ENCODE measurements around the gene PDXK. TPM values are rescaled to one million over a fixed set of nuclear protein-coding genes. Genes with fewer than 3 reads are reported as not detected.
"Not testable (repeated sequence)": the region's sequence is repeated elsewhere in the genome, so short reads cannot be mapped to it uniquely, and the experiment has no call there.

The PDXK gene
- total RNA-seq, 1 donor from 2014 or later = 12.5 TPM

DNA sequence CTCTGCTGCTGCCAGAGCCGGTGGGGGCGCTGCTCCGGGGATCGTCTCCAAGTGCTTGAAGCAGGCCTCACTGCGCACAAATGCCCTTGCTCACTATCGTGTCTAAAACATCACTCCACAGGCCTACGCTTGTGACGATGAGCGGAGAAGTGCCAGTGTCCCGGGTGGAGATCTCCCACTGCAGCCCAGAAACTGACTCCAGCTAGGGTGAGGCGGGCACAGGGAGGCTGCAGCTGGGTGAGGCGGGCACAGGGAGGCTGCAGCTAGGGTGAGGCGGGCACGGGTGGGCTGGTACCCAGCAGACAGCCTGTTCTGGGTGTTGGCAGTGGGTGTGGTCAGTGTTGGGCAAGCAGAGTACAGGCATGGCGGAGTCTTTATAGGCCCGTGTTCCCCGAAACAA lies 22.7 kb upstream of the PDXK start:
- H3K9me3 ChIP-seq (ENCODE audit: control insufficient read depth in 3 of 3, low read length in 3 of 3) = no peaks in the 10 kb centered on the region
- H3K9ac ChIP-seq (ENCODE audit: low read depth in 1 of 3, low read length in 3 of 3) = no peak overlapping the region
- no peak overlapping the region for H3K4me3 ChIP-seq (ENCODE audit: low read length in 3 of 3)
- H3K27me3 ChIP-seq (ENCODE audit: control insufficient read depth in 3 of 3, insufficient read depth in 3 of 3, low read length in 3 of 3) = no peaks in the 10 kb centered on the region
- H3K27ac ChIP-seq (ENCODE audit: low read depth, low read length) = no peak overlapping the region
- peaks cover 24 to 40% (median 28%) of the 10 kb centered on the region in 3 donors for H3K36me3 ChIP-seq (ENCODE audit: control insufficient read depth in 3 of 3, insufficient read depth in 3 of 3, low read length in 3 of 3)
- H3K4me1 ChIP-seq (ENCODE audit: control insufficient read depth in 3 of 3, insufficient read depth in 3 of 3, low read length in 3 of 3) = no peaks in the 10 kb centered on the region

- Histone ChIP-seq H3K36me3 (ENCODE audit: control insufficient read depth in 3 of 3, insufficient read depth in 3 of 3, low read length in 3 of 3) (peaks cover 15 to 26% (median 20%) of the 10 kb centered on the region in 3 donors), H3K9me3 (ENCODE audit: control insufficient read depth in 3 of 3, low read length in 3 of 3) (no peaks in the 10 kb centered on the region), H3K27ac (ENCODE audit: low read depth, low read length) (no peak overlapping the region), H3K4me3 (ENCODE audit: low read length in 3 of 3) (no peak overlapping the region), H3K4me1 (ENCODE audit: control insufficient read depth in 3 of 3, insufficient read depth in 3 of 3, low read length in 3 of 3) (peaks cover 1 to 7% (median 5%) of the 10 kb centered on the region in 3 donors), H3K9ac (ENCODE audit: low read depth in 1 of 3, low read length in 3 of 3) (no peak overlapping the region), H3K27me3 (ENCODE audit: control insufficient read depth in 3 of 3, insufficient read depth in 3 of 3, low read length in 3 of 3) (no peaks in the 10 kb centered on the region)
Measured at GRCh38 chr21:43697758-43698643, 20.9 kb upstream of the PDXK start.

DNA sequence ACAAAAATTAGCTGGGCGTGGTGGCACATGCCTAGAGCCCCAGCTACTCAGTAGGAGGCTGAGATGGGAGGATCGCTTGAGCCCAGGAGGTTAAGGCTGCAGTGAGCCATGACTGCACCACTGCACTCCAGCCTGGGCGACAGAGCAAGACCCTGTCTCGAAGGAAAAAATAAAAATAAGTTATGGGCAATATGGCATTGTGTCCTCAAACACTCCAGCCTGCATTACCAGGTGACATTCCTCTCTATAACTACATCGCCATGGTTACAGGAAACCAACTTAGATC lies 19.5 kb upstream of the PDXK start:
- H3K4me3 ChIP-seq (ENCODE audit: low read length in 3 of 3); H3K27me3 ChIP-seq (ENCODE audit: control insufficient read depth in 3 of 3, insufficient read depth in 3 of 3, low read length in 3 of 3); H3K9me3 ChIP-seq (ENCODE audit: control insufficient read depth in 3 of 3, low read length in 3 of 3); H3K9ac ChIP-seq (ENCODE audit: low read depth in 1 of 3, low read length in 3 of 3); H3K27ac ChIP-seq (ENCODE audit: low read depth, low read length): not testable (repeated sequence)
- peaks cover 3 to 14% (median 10%) of the 10 kb centered on the region in 3 donors for H3K36me3 ChIP-seq (ENCODE audit: control insufficient read depth in 3 of 3, insufficient read depth in 3 of 3, low read length in 3 of 3)
- H3K4me1 ChIP-seq (ENCODE audit: control insufficient read depth in 3 of 3, insufficient read depth in 3 of 3, low read length in 3 of 3) = peaks cover 6 to 15% (median 12%) of the 10 kb centered on the region in 3 donors

- H3K9me3 ChIP-seq (ENCODE audit: control insufficient read depth in 3 of 3, low read length in 3 of 3) = no peaks in the 10 kb centered on the region
Measured at GRCh38 chr21:43699933-43700599, 18.9 kb upstream of the PDXK start.

DNA sequence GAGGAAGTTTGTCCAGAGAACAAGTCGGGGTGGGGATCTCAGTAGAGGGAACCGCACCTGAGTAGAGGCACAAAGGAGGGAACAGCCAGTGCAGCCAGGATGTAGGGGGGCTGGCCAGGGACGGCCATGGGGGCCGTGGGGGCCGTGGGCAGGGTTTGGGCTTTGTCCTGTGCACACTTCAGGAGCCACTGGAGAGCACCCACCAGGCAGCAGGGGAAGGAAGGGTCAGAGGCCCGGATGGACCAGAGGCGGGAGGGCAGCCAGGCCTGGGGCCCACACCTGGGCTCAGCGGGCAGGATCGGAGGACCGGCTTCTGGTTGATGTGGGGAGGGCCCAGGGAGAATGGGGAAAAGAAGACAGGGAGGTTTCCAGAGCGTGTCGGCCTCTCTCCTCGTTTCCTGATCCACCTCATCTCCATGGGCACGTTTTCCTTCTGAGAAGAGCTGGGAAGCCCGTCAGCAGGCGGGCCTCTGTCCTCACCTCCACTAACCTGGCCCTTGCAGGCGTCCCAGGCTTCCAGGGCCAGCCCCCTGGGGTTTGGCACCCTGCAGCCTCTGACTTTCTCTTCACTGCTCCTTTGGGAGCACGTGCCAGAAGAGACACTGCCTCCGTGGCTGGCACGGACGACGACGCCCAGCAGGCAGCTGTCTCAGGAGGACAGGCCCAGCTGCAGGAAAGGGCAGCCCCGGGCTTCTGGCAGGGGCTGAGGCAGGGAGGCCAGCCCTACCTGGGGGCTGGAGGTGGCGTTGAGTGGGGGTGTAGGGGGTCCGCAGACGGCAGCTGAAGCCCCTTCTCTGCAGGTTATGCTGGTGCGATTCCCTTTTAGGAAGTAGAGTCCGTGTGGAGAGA lies 16.8 kb upstream of the PDXK start:
- H3K9me3 ChIP-seq (ENCODE audit: control insufficient read depth in 3 of 3, low read length in 3 of 3) = no peaks in the 10 kb centered on the region
- H3K4me1 ChIP-seq (ENCODE audit: control insufficient read depth in 3 of 3, insufficient read depth in 3 of 3, low read length in 3 of 3) = peaks cover 6 to 15% (median 12%) of the 10 kb centered on the region in 3 donors
- no peaks in the 10 kb centered on the region for H3K36me3 ChIP-seq (ENCODE audit: control insufficient read depth in 3 of 3, insufficient read depth in 3 of 3, low read length in 3 of 3)
- peak overlapping the region in 1 of 3 donors; percentile 9 for H3K4me3 ChIP-seq (ENCODE audit: low read length in 3 of 3)
- peak overlapping the region in 1 of 3 donors; percentile 40 for H3K9ac ChIP-seq (ENCODE audit: low read depth in 1 of 3, low read length in 3 of 3)
- H3K27me3 ChIP-seq (ENCODE audit: control insufficient read depth in 3 of 3, insufficient read depth in 3 of 3, low read length in 3 of 3) = no peaks in the 10 kb centered on the region
- H3K27ac ChIP-seq (ENCODE audit: low read depth, low read length) = no peak overlapping the region

More at GRCh38 chr21:43699933-43700599, 18.9 kb upstream of the PDXK start:
- H3K27me3 ChIP-seq (ENCODE audit: control insufficient read depth in 3 of 3, insufficient read depth in 3 of 3, low read length in 3 of 3) = no peaks in the 10 kb centered on the region
- H3K27ac ChIP-seq (ENCODE audit: low read depth, low read length) = no peak overlapping the region
- H3K4me3 ChIP-seq (ENCODE audit: low read length in 3 of 3) = no peak overlapping the region
- peak overlapping the region in 1 of 3 donors; percentile 43 for H3K9ac ChIP-seq (ENCODE audit: low read depth in 1 of 3, low read length in 3 of 3)
- H3K36me3 ChIP-seq (ENCODE audit: control insufficient read depth in 3 of 3, insufficient read depth in 3 of 3, low read length in 3 of 3) = peaks cover 1 to 8% (median 6%) of the 10 kb centered on the region in 3 donors
- peaks cover 6 to 15% (median 12%) of the 10 kb centered on the region in 3 donors for H3K4me1 ChIP-seq (ENCODE audit: control insufficient read depth in 3 of 3, insufficient read depth in 3 of 3, low read length in 3 of 3)

GRCh38 chr21:43702785-43703034 lies 16.2 kb upstream of the PDXK start:
- peak overlapping the region in 1 of 3 donors; percentile 9 for H3K4me3 ChIP-seq (ENCODE audit: low read length in 3 of 3)
- H3K36me3 ChIP-seq (ENCODE audit: control insufficient read depth in 3 of 3, insufficient read depth in 3 of 3, low read length in 3 of 3) = no peaks in the 10 kb centered on the region
- H3K27me3 ChIP-seq (ENCODE audit: control insufficient read depth in 3 of 3, insufficient read depth in 3 of 3, low read length in 3 of 3) = no peaks in the 10 kb centered on the region
- peak overlapping the region in 2 of 3 donors; percentile 40 to 47 for H3K9ac ChIP-seq (ENCODE audit: low read depth in 1 of 3, low read length in 3 of 3)
- no peaks in the 10 kb centered on the region for H3K9me3 ChIP-seq (ENCODE audit: control insufficient read depth in 3 of 3, low read length in 3 of 3)
- H3K4me1 ChIP-seq (ENCODE audit: control insufficient read depth in 3 of 3, insufficient read depth in 3 of 3, low read length in 3 of 3) = peaks cover 6 to 15% (median 12%) of the 10 kb centered on the region in 3 donors
- H3K27ac ChIP-seq (ENCODE audit: low read depth, low read length) = no peak overlapping the region

DNA sequence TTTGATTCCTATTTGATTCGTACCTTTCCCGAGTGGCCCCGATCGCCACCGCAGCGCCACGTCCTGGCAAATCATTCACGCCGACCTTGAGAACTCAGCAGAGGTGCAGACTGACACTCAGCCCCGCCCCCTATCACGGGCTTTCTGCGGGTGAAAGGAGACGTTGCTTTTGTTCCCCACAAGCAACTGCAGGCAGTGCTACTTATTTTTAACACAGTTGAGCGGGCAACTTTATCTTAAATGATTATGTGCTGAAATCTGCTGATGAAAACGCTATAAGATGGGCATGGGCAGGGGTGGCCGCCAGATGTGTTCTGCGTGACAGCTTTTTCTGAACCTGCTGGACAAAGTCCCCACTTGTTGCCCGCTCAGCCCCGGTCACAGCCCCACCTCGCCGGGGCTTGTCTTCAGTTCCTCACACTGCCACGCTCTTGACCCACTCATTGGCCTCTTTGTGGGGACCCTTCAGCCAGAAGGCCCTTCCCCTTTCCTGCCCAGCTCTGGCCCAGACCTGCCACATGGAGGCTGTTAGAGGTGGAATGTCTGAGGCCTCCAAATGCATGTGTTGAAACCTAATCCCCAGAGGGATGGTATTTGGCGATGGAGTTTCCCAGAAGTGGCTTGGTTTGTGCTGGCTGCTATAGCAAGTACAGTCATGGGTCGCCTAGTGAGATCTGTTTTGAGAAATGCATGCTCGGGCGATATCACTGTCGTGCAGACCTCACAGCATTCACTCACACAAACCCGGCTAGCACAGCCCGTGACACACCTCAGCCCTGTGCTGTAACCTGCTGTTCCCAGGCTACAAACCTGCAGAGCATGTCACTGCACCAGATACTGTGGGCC lies 15.7 kb upstream of the PDXK start:
- Histone ChIP-seq H3K27ac (ENCODE audit: low read depth, low read length) (no peak overlapping the region), H3K27me3 (ENCODE audit: control insufficient read depth in 3 of 3, insufficient read depth in 3 of 3, low read length in 3 of 3) (no peaks in the 10 kb centered on the region), H3K9me3 (ENCODE audit: control insufficient read depth in 3 of 3, low read length in 3 of 3) (no peaks in the 10 kb centered on the region), H3K4me1 (ENCODE audit: control insufficient read depth in 3 of 3, insufficient read depth in 3 of 3, low read length in 3 of 3) (peaks cover 6 to 15% (median 12%) of the 10 kb centered on the region in 3 donors), H3K36me3 (ENCODE audit: control insufficient read depth in 3 of 3, insufficient read depth in 3 of 3, low read length in 3 of 3) (no peaks in the 10 kb centered on the region), H3K4me3 (ENCODE audit: low read length in 3 of 3) (peak overlapping the region in 1 of 3 donors; percentile 9), H3K9ac (ENCODE audit: low read depth in 1 of 3, low read length in 3 of 3) (peak overlapping the region in 2 of 3 donors; percentile 47 to 54)

GRCh38 chr21:43707462-43707861 lies 11.5 kb upstream of the PDXK start:
- no peak overlapping the region for H3K9ac ChIP-seq (ENCODE audit: low read depth in 1 of 3, low read length in 3 of 3)
- H3K27ac ChIP-seq (ENCODE audit: low read depth, low read length) = no peak overlapping the region
- H3K4me1 ChIP-seq (ENCODE audit: control insufficient read depth in 3 of 3, insufficient read depth in 3 of 3, low read length in 3 of 3) = peaks cover 10 to 15% (median 12%) of the 10 kb centered on the region in 3 donors
- no peaks in the 10 kb centered on the region for H3K9me3 ChIP-seq (ENCODE audit: control insufficient read depth in 3 of 3, low read length in 3 of 3)
- H3K4me3 ChIP-seq (ENCODE audit: low read length in 3 of 3) = no peak overlapping the region
- H3K27me3 ChIP-seq (ENCODE audit: control insufficient read depth in 3 of 3, insufficient read depth in 3 of 3, low read length in 3 of 3) = no peaks in the 10 kb centered on the region
- no peaks in the 10 kb centered on the region for H3K36me3 ChIP-seq (ENCODE audit: control insufficient read depth in 3 of 3, insufficient read depth in 3 of 3, low read length in 3 of 3)

- H3K9me3 ChIP-seq (ENCODE audit: control insufficient read depth in 3 of 3, low read length in 3 of 3) = no peaks in the 10 kb centered on the region
- no peaks in the 10 kb centered on the region for H3K27me3 ChIP-seq (ENCODE audit: control insufficient read depth in 3 of 3, insufficient read depth in 3 of 3, low read length in 3 of 3)
- peaks cover 6 to 9% (median 7%) of the 10 kb centered on the region in 3 donors for H3K4me1 ChIP-seq (ENCODE audit: control insufficient read depth in 3 of 3, insufficient read depth in 3 of 3, low read length in 3 of 3)
- no peak overlapping the region for H3K9ac ChIP-seq (ENCODE audit: low read depth in 1 of 3, low read length in 3 of 3)
- H3K27ac ChIP-seq (ENCODE audit: low read depth, low read length) = no peak overlapping the region
- H3K36me3 ChIP-seq (ENCODE audit: control insufficient read depth in 3 of 3, insufficient read depth in 3 of 3, low read length in 3 of 3) = no peaks in the 10 kb centered on the region
- H3K4me3 ChIP-seq (ENCODE audit: low read length in 3 of 3) = no peak overlapping the region
Measured at GRCh38 chr21:43708745-43709381, 10.1 kb upstream of the PDXK start.
